ENCODE data around the gene CBARP.

CBARP gene

GRCh38 chr19:1237754-1238368 lies at the start of gene CBARP:
CBARP (minus strand) TSS chr19:1238005; CDS start chr19:1236100, 1,905 bp downstream.
- DNase-seq: no peak

GRCh38 chr19:1286487-1287353 lies 48.9 kb upstream of the CBARP start:
- DNase-seq: no peak

- no peak for DNase-seq
Measured at GRCh38 chr19:1285737-1286360, 48.0 kb upstream of the CBARP start, which contains the start of gene EFNA2. EFNA2 (plus strand) TSS chr19:1285873; CDS start chr19:1286169, 296 bp downstream.

- DNase-seq: no peak
Measured at GRCh38 chr19:1284979-1285736, 47.4 kb upstream of the CBARP start.

- no peak for DNase-seq
Measured at GRCh38 chr19:1284293-1284978, 46.6 kb upstream of the CBARP start.

- no peak for DNase-seq
Measured at GRCh38 chr19:1283917-1284292, 46.1 kb upstream of the CBARP start.

GRCh38 chr19:1283207-1283916 lies 45.6 kb upstream of the CBARP start:
- DNase-seq: no peak

GRCh38 chr19:1282588-1283206 lies 44.9 kb upstream of the CBARP start:
- DNase-seq: no peak

GRCh38 chr19:1281569-1282287 lies 43.9 kb upstream of the CBARP start:
- no peak for DNase-seq

GRCh38 chr19:1280636-1281568 lies 43.1 kb upstream of the CBARP start:
- DNase-seq: no peak

- DNase-seq: peak; percentile 81
Measured at GRCh38 chr19:1279782-1280341, 42.1 kb upstream of the CBARP start.

GRCh38 chr19:1278713-1279660 lies 41.2 kb upstream of the CBARP start:
- DNase-seq: no peak

- no peak for DNase-seq
Measured at GRCh38 chr19:1278074-1278473, 40.3 kb upstream of the CBARP start.

- DNase-seq: no peak
Measured at GRCh38 chr19:1277061-1277460, 39.3 kb upstream of the CBARP start.

- DNase-seq: peak; percentile 42
Measured at GRCh38 chr19:1276628-1277022, 38.8 kb upstream of the CBARP start.

- DNase-seq: no peak
Measured at GRCh38 chr19:1275976-1276627, 38.3 kb upstream of the CBARP start.

GRCh38 chr19:1275260-1275975 lies 37.6 kb upstream of the CBARP start, which contains the start of gene FAM174C:
FAM174C (plus strand) TSS chr19:1275530; CDS start chr19:1275550, 20 bp downstream.
- peak; percentile 95 for DNase-seq

All from stimulated activated CD4-positive, alpha-beta T cell treated with anti-CD3 and anti-CD28 coated beads, Interleukin-4, amount 100 ng/mL, for 24 hours (primary cell).